Measurements from ENCODE around the gene BPTF. TPM values are rescaled to one million over a fixed set of nuclear protein-coding genes. Genes with fewer than 3 reads are reported as not detected.
A peak's percentile ranks its signal among the peaks of the same experiment; 100 is the strongest.

BPTF gene
- total RNA-seq, 1 experiment from 2014 or later: 61.8 TPM

GRCh38 chr17:67999291-67999911 lies 174.1 kb downstream of the BPTF start:
- Histone ChIP-seq H4K20me1 (ENCODE audit: low read length) (no peaks in the 10 kb centered on the region), H3K9me3 (ENCODE audit: low read length) (no peaks in the 10 kb centered on the region), H3K4me2 (ENCODE audit: low read length) (0 out of 2 replicates have a peak overlapping the region, but pooled peaks have one; percentile 23), H3K9me2 (replicated peaks; ENCODE audit: low read length) (no peaks in the 10 kb centered on the region), H3K27ac (ENCODE audit: low read length) (no peak overlapping the region), H3K36me3 (ENCODE audit: low read depth, low read length) (no peaks in the 10 kb centered on the region), H3K4me1 (ENCODE audit: insufficient read depth, low read length) (peaks cover 18% of the 10 kb centered on the region), H2AFZ (ENCODE audit: low read length) (no peak overlapping the region), H3F3A (ENCODE audit: low read length, unreplicated experiment) (peaks cover 5% of the 10 kb centered on the region), H3K27me3 (ENCODE audit: low read length) (no peaks in the 10 kb centered on the region), H3K4me3 (ENCODE audit: low read length) (no peak overlapping the region), H3K9ac (ENCODE audit: low read length) (no peak overlapping the region), H3K79me2 (ENCODE audit: low read length) (no peaks in the 10 kb centered on the region)
- ChIA-PET CTCF (no interaction called here), POLR2A (ENCODE audit: unreplicated experiment) (no interaction called here)
- TF ChIP-seq EZH2 (IDR thresholded peaks at IDR 0.05; ENCODE audit: low read length, unreplicated experiment) (no peak), EZH2phosphoT487 (IDR thresholded peaks at IDR 0.05; ENCODE audit: borderline replicate concordance, low read length) (no peak), CTCF (conservative IDR thresholded peaks at IDR 0.05; ENCODE audit: low read depth, low read length) (no peak)
- intact Hi-C loops (cut with micrococcal nuclease): loop anchor here (10.0 kb wide), 1 partner anchor 1325 kb away; the partner anchor contains the start of gene ABCA5
- no TSS peak for BruUV-seq (replicated peaks)
- peak; percentile 48 for ATAC-seq
- peak; percentile 89 for DNase-seq

- no peaks in the 10 kb centered on the region for H3K79me2 ChIP-seq (ENCODE audit: low read length)
- no peaks in the 10 kb centered on the region for H4K20me1 ChIP-seq (ENCODE audit: low read length)
Measured at GRCh38 chr17:68004201-68004600, 178.9 kb downstream of the BPTF start.

More at GRCh38 chr17:68004201-68004600, 178.9 kb downstream of the BPTF start:
- peaks cover 5% of the 10 kb centered on the region; the same call in 1 of the 2 replicates for H3K4me1 ChIP-seq (ENCODE audit: insufficient read depth, low read length)
- H3K9me2 ChIP-seq (replicated peaks; ENCODE audit: low read length): no peaks in the 10 kb centered on the region
- ATAC-seq (no peak), DNase-seq (no peak)
- no peaks in the 10 kb centered on the region for H3K36me3 ChIP-seq (ENCODE audit: low read depth, low read length)
- TF ChIP-seq EZH2phosphoT487 (IDR thresholded peaks at IDR 0.05; ENCODE audit: borderline replicate concordance, low read length): no peak
- no peak for TF ChIP-seq EZH2 (IDR thresholded peaks at IDR 0.05; ENCODE audit: low read length, unreplicated experiment)
- no peak for TF ChIP-seq CTCF (conservative IDR thresholded peaks at IDR 0.05; ENCODE audit: low read depth, low read length)
- ChIA-PET POLR2A (ENCODE audit: unreplicated experiment) (interaction anchor here (0.7 kb wide), 1 partner anchor 8 kb away, joined by 8 read pairs; no protein-coding TSS in a partner anchor), CTCF (no interaction called here)
- H2AFZ ChIP-seq (ENCODE audit: low read length): no peak overlapping the region
- no peaks in the 10 kb centered on the region for H3K9me3 ChIP-seq (ENCODE audit: low read length)
- no peak overlapping the region for H3K9ac ChIP-seq (ENCODE audit: low read length)
- H3K4me2 ChIP-seq (ENCODE audit: low read length): no peak overlapping the region
- BruUV-seq (replicated peaks): no TSS peak
- no peaks in the 10 kb centered on the region for H3K27me3 ChIP-seq (ENCODE audit: low read length)
- no peak overlapping the region for H3K4me3 ChIP-seq (ENCODE audit: low read length)
- H3F3A ChIP-seq (ENCODE audit: low read length, unreplicated experiment): no peaks in the 10 kb centered on the region
- H3K27ac ChIP-seq (ENCODE audit: low read length): no peak overlapping the region
- intact Hi-C loops (cut with micrococcal nuclease): no loop called here
